Immature natural killer cell (primary cell): ENCODE results near the gene PIGL. TPM values are rescaled to one million over a fixed set of nuclear protein-coding genes. Genes with fewer than 3 reads are reported as not detected.
A peak's percentile ranks its signal among the peaks of the same experiment; 100 is the strongest.

Experiments
- DNase-seq, 3 donors: peaks; one replicate each; pipeline ENCODE4 v3.0.0; 2022; ENCODE audit warnings: mixed read lengths in 1 of 3
- H3K27ac Mint-ChIP-seq, 6 donors: one replicate each; pipeline ENCODE4 v1.8.0; 2020; ENCODE audit warnings: mixed read lengths in 6 of 6, mild to moderate bottlenecking in 5 of 6, inconsistent platforms in 4 of 6, moderate library complexity in 3 of 6
- H3K27me3 Mint-ChIP-seq, 3 donors: one replicate each; pipeline ENCODE4 v1.8.0; 2020 to 2021; ENCODE audit warnings: low read depth in 3 of 3, mild to moderate bottlenecking in 3 of 3, mixed read lengths in 3 of 3, moderate library complexity in 3 of 3, inconsistent platforms in 1 of 3
- H3K36me3 Mint-ChIP-seq, 3 donors: one replicate each; pipeline ENCODE4 v1.8.0; 2020; ENCODE audit warnings: mixed read lengths in 3 of 3, inconsistent platforms in 2 of 3, mild to moderate bottlenecking in 2 of 3
- H3K4me1 Mint-ChIP-seq, 2 donors: one replicate each; pipeline ENCODE4 v1.8.0; 2020; ENCODE audit warnings: inconsistent platforms in 2 of 2, mild to moderate bottlenecking in 2 of 2, mixed read lengths in 2 of 2, moderate library complexity in 1 of 2
- H3K4me3 Mint-ChIP-seq, 5 donors: one replicate each; pipeline ENCODE4 v1.8.0; 2020; ENCODE audit warnings: mild to moderate bottlenecking in 5 of 5, mixed read lengths in 5 of 5, inconsistent platforms in 3 of 5, moderate library complexity in 3 of 5
- H3K9me3 Mint-ChIP-seq, 6 donors: one replicate each; pipeline ENCODE4 v1.8.0; 2020; ENCODE audit warnings: mild to moderate bottlenecking in 6 of 6, mixed read lengths in 6 of 6, inconsistent platforms in 4 of 6, moderate library complexity in 3 of 6
- polyA plus RNA-seq, 3 donors: library from polyadenylated mRNA; unstranded; fragments of 300-500 nt; fragmentation: Illumina TruSeq; gene quantifications; one replicate each; pipeline ENCODE4 v1.2.3, GENCODE V29; 2021

PIGL gene
- polyA plus RNA-seq, 3 donors from 2014 or later, result 4.1 to 12.4 (median 4.4) TPM

DNA sequence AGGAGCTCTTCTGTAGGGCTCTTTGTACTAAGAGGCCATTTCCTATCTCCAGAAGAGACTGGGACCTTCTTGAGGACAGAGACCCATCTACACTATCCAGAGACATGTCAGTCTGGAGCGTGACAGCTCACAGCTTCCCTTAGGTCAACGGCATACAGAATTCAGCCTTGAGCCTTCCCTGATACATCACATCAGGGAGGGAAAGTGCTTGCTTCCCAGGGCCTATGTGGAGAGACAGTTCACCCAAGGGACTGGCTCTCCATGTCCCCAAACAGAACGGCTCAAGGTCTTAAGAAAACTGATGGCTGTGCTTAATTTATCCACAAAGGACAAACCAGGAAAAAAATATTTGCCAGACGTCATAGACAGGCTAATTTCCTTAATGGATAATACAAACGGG lies 128.6 kb downstream of the PIGL start:
- DNase-seq, result no peak
- peaks cover 6 to 23% (median 7%) of the 10 kb centered on the region in 3 donors for H3K36me3 Mint-ChIP-seq
- H3K27me3 Mint-ChIP-seq, result no peaks in the 10 kb centered on the region
- H3K9me3 Mint-ChIP-seq, result no peaks in the 10 kb centered on the region
- no peaks in the 10 kb centered on the region for H3K4me1 Mint-ChIP-seq
- no peak overlapping the region for H3K27ac Mint-ChIP-seq
- no peak overlapping the region for H3K4me3 Mint-ChIP-seq

DNA sequence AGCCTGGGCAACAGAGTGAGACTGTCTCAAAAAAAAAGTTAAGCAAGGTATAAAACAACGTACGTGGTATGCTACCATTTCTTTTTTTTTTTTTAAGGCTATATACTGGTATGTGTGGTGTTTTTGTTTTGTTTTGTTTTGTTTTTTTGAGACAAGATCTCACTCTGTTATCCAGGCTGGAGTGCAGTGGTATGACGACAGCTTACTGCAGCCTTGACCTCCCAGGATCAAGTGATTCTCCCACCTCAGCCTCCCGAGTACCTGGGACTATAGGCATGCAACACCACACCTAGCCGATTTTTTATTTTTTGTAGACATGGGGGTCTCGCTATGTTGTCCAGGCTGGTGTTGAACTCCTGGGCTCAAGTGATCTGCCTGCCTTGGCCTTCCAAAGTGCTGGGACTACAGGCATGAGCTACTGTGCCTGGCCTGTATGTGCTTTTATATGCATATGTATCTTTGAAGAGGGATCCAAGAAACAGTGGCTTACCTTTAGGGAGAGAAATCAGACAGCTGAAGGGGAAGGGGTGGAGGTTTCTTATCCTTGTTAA lies 129.8 kb downstream of the PIGL start:
- peaks cover 6 to 23% (median 7%) of the 10 kb centered on the region in 3 donors for H3K36me3 Mint-ChIP-seq

DNA sequence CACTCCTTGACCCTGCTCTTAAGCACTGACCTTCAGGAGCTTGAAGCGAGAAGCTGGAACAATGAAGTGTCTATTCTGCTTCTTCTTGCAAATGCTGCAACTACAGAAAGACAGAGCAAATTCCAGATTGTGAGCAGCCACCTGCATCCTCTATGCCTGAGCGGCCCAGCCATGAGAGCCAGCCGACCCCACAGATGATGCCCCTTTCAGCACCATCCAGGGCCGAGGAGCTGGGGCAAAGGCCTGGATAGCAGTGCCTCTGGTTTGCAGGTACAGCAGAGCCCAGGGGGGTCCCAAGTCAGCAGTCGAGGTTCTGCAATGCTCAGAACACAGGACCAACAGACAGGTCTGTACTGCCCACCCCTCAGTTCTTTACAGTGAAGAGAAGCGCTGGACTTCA lies 131.6 kb downstream of the PIGL start:
- peaks cover 11 to 17% of the 10 kb centered on the region in 2 donors for H3K4me1 Mint-ChIP-seq
- no peaks in the 10 kb centered on the region for H3K9me3 Mint-ChIP-seq
- DNase-seq, result no peak
- H3K27me3 Mint-ChIP-seq, result peaks cover 0 to under 1% (median 0%) of the 10 kb centered on the region in 3 donors
- H3K36me3 Mint-ChIP-seq, result peaks cover 0 to 14% (median 7%) of the 10 kb centered on the region in 3 donors
- H3K4me3 Mint-ChIP-seq, result no peak overlapping the region
- H3K27ac Mint-ChIP-seq, result no peak overlapping the region

More for the DNA sequence above, 129.8 kb downstream of the PIGL start:
- Mint-ChIP-seq H3K4me1 (peaks cover 2 to 6% of the 10 kb centered on the region in 2 donors), H3K27ac (no peak overlapping the region), H3K27me3 (no peaks in the 10 kb centered on the region), H3K9me3 (no peaks in the 10 kb centered on the region), H3K4me3 (no peak overlapping the region)
- DNase-seq, result no peak

DNA sequence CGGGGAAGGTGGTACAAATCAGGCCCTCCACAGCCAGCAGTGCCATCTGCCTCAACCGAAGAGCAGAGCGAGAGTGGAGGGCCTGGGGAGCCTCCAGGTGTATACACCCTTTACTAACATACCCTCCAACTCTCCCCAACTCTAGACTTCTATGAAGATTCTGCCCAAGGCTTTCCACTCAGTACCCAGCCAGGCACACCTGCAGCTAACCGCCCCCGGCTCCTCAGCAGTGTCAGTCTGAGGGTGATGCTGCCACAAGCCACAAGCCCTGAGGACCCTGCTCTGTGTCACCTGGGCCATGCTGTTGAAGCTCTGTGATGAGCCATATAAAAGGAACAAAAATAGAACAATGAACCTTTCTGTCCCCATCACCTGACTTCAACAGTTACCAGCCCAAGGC lies 132.4 kb downstream of the PIGL start:
- peaks cover 0 to 5% (median 2%) of the 10 kb centered on the region in 3 donors for H3K27me3 Mint-ChIP-seq
- no peak overlapping the region for H3K4me3 Mint-ChIP-seq
- no peak for DNase-seq

DNA sequence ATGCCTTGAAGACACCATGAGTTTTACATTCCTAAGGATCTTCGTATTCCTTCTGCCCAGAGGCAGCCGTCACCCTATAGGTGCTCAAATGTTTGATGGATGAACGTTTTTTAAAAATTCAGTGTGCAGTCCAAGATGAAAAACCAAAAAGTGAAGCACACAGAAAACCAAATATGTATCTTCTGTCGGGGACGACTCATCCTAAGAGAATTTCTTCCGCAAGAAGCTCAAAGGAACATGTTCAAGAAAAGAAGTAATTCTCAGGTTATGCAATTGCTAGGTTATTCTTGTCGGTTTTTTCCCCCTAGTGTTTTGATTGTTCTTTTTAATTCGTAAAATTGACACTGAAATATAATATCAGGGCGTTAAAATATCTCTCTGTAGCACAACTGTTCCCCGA lies 134.8 kb downstream of the PIGL start:
- Mint-ChIP-seq H3K9me3 (no peaks in the 10 kb centered on the region), H3K27me3 (peaks cover 3 to 6% (median 5%) of the 10 kb centered on the region in 3 donors), H3K4me3 (peak overlapping the region; percentile 90 to 96 (median 95)), H3K27ac (peak overlapping the region in 2 of 6 donors; percentile 69 to 78), H3K4me1 (peaks cover 16 to 23% of the 10 kb centered on the region in 2 donors), H3K36me3 (peaks cover 0 to 8% (median 4%) of the 10 kb centered on the region in 3 donors)
- no peak for DNase-seq

More for the DNA sequence above, 132.4 kb downstream of the PIGL start:
- no peaks in the 10 kb centered on the region for H3K9me3 Mint-ChIP-seq
- peaks cover 16 to 23% of the 10 kb centered on the region in 2 donors for H3K4me1 Mint-ChIP-seq
- H3K27ac Mint-ChIP-seq, result peak overlapping the region in 1 of 6 donors; percentile 57
- H3K36me3 Mint-ChIP-seq, result peaks cover 0 to 8% (median 4%) of the 10 kb centered on the region in 3 donors

DNA sequence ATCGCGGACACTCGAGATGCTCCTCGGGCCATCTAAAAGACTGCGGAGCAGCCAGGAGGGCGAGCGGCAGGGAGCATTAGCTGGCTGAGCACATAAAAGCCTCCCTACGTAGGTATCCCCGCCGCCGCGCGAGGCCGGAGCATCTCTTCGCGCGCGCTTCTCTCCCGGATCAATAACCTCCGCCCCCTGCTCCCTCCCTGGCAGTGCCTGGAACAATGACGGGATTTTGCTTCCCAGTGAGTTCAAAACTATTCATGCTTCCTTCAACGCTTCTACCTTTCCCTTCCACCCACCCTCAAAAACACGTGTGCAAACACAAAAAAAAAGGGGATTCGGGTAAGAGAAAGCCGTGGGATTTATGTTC lies 135.3 kb downstream of the PIGL start:
- Mint-ChIP-seq H3K9me3 (no peaks in the 10 kb centered on the region), H3K4me1 (peaks cover 16 to 23% of the 10 kb centered on the region in 2 donors), H3K36me3 (peaks cover 0 to 7% (median 4%) of the 10 kb centered on the region in 3 donors), H3K4me3 (peak overlapping the region; percentile 90 to 96 (median 95)), H3K27ac (peak overlapping the region in 5 of 6 donors; percentile 35 to 80 (median 69)), H3K27me3 (peaks cover 3 to 9% (median 5%) of the 10 kb centered on the region in 3 donors)
- DNase-seq, result peak in 1 of 3 donors; percentile 4

DNA sequence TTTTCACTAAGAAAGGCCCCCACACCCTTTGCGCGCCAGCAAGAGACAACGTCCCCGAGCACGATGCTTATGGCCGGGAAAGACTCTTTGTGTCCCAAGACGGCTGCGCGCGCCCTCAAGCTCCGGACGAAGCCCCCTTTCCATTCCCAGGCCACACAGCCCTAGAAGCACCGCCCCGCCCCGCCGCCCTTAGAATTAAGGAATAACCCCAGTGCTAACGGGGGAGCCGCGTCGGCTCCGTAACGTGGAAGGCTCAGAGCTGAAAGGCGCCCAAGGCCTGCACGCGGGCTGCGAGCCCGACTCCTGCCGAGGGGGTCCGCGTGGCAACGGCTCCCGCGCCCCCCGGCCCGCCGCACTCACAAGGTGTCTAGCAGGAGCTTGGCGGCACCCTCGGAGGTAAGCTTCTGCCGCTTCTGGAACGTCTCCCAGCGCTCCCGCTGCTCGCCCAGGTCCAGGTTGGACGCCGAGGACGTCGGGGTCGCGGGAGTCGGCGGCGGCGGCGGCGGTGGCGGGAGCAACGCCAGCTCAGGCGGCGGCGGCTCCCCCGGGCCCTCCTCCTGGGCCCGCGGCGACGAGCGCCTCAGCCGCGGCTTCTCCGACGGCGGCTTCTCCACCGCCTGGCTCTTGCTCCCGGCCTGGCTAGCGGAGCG lies 135.8 kb downstream of the PIGL start:
- H3K36me3 Mint-ChIP-seq, result peaks cover 0 to 3% (median 0%) of the 10 kb centered on the region in 3 donors
- H3K9me3 Mint-ChIP-seq, result no peaks in the 10 kb centered on the region
- peak in 2 of 3 donors; percentile 30 to 50 for DNase-seq
- H3K4me3 Mint-ChIP-seq, result peak overlapping the region; percentile 90 to 96 (median 95)
- H3K27ac Mint-ChIP-seq, result peak overlapping the region in 5 of 6 donors; percentile 35 to 80 (median 69)
- H3K4me1 Mint-ChIP-seq, result peaks cover 16 to 23% of the 10 kb centered on the region in 2 donors
- peaks cover 3 to 9% (median 5%) of the 10 kb centered on the region in 3 donors for H3K27me3 Mint-ChIP-seq

DNA sequence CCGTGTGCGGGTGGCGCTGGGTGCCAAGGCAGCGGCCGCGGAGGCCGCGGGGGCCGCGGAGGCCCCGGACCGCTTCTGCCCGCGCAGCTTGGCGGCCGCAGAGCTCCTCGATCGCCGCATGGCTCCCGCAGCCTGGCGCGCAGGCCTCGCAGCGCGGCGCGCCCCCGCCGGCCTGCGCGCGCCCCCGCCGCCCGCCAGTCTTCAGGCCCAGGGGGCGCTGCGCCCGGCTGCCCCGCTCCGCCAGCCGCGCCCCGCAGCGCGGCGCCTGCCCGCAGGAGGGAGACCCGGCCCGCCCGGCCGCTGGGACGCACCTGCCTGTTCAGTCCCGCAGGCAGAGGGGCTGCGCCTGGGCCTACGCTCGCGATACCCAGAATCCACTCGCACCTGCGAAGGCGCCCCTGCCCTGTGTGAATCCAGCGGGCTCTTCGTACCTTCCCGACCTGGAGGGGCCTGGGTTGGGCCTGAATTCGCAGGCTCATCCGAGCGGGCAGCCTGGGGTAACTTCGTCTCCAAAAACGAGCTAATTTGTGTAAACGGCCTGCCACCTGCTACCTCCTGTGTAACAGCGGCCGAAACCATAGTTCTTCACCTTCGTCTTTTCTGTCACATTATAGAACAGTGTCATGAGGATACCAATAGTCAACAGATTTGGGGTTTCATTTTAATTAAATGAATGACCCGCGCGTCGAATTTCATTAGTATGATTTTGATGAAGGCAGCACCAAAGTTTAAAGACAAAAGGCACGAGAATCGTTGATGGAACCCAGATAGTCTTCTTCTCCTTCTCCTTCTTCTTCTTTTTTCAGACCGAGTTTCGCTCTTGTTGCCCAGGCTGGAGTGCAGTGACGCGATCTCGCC lies 136.5 kb downstream of the PIGL start, which contains the start of gene CENPV:
Gene CENPV, minus strand, starts transcription at position 153 of the 858 bp plus-strand sequence. Its CDS starts 33 bp downstream, at position 120.
- Mint-ChIP-seq H3K9me3 (no peaks in the 10 kb centered on the region), H3K27me3 (peaks cover 3 to 9% (median 5%) of the 10 kb centered on the region in 3 donors), H3K4me3 (peak within 1 kb of the TSS; percentile 90 to 96 (median 95)), H3K27ac (peak within 1 kb of the TSS; percentile 60 to 80 (median 67)), H3K4me1 (peaks cover 16 to 23% of the 10 kb centered on the region in 2 donors), H3K36me3 (peaks cover 0 to 3% (median 0%) of the 10 kb centered on the region in 3 donors)
- peak; percentile 60 to 64 (median 64) for DNase-seq

DNA sequence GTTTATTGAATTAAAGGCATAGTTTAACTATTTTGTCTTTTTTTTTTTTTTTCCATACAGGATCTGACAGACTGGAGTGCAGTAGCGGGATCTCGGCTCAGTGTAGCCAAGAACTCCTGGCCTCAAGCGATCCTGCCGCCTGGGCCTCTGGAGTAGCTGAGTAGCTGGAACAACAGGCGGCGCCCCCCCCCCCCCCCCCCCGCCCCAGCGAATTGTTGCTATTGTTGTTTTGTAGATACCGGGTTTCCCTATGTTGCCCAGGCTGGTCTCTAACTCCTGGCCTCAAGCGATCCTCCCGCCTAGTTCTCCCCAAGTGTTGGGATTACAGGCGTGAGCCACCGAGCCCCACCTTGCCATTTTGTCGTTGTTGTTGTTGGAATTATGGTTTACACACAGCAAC lies 137.6 kb downstream of the PIGL start:
- H3K9me3 Mint-ChIP-seq, result no peaks in the 10 kb centered on the region
- H3K27ac Mint-ChIP-seq, result peak overlapping the region in 1 of 6 donors; percentile 26
- peaks cover 16 to 23% of the 10 kb centered on the region in 2 donors for H3K4me1 Mint-ChIP-seq
- peaks cover 5 to 9% (median 5%) of the 10 kb centered on the region in 3 donors for H3K27me3 Mint-ChIP-seq
- H3K4me3 Mint-ChIP-seq, result peak overlapping the region; percentile 58 to 91 (median 86)
- no peak for DNase-seq
- no peaks in the 10 kb centered on the region for H3K36me3 Mint-ChIP-seq

DNA sequence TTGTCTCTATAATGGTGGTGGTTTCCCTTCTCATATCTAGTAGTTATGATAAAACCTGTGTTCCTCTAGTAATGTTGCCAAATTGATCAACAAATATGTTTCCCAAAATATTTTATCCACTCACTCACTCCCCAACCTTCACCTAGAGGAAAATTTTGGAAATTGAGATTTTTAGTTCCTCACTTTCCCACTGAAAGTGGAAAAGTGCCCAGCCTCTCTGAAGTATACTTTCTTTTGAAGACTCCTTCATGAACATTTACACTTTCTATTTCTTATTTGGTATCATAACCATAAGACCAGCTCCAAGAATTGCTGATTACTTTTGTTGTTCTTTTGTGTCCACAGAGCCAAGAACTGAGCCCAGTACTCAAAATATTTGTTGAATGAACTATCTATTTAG lies 141.4 kb downstream of the PIGL start:
- Mint-ChIP-seq H3K27ac (no peak overlapping the region), H3K27me3 (peaks cover 5 to 9% (median 5%) of the 10 kb centered on the region in 3 donors), H3K36me3 (no peaks in the 10 kb centered on the region), H3K9me3 (no peaks in the 10 kb centered on the region), H3K4me3 (no peak overlapping the region), H3K4me1 (peaks cover 5 to 7% of the 10 kb centered on the region in 2 donors)
- no peak for DNase-seq

DNA sequence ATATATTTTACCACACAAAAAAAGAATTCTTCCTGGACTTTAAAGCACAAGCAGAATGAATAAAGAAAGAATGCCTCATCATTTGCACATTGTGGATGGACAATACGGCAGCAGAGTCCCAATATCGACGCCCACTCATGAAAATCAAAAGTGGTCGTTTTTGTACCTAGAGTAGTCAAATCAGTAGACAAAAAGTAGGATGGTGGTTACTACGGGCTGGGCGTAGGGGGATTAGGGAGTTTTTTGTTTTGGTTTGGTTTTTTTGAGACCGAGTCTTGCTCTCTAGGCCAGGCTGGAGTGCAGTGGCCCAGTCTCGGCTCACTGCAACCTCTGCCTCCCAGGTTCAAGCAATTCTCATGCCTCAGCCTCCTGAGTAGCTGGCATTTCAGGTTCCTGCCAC lies 144.9 kb downstream of the PIGL start:
- no peak for DNase-seq
- Mint-ChIP-seq H3K36me3 (no peaks in the 10 kb centered on the region), H3K27me3 (peaks cover 0 to 3% (median 2%) of the 10 kb centered on the region in 3 donors), H3K4me3 (no peak overlapping the region), H3K27ac (no peak overlapping the region), H3K9me3 (no peaks in the 10 kb centered on the region), H3K4me1 (peaks cover 0 to 3% of the 10 kb centered on the region in 2 donors)

DNA sequence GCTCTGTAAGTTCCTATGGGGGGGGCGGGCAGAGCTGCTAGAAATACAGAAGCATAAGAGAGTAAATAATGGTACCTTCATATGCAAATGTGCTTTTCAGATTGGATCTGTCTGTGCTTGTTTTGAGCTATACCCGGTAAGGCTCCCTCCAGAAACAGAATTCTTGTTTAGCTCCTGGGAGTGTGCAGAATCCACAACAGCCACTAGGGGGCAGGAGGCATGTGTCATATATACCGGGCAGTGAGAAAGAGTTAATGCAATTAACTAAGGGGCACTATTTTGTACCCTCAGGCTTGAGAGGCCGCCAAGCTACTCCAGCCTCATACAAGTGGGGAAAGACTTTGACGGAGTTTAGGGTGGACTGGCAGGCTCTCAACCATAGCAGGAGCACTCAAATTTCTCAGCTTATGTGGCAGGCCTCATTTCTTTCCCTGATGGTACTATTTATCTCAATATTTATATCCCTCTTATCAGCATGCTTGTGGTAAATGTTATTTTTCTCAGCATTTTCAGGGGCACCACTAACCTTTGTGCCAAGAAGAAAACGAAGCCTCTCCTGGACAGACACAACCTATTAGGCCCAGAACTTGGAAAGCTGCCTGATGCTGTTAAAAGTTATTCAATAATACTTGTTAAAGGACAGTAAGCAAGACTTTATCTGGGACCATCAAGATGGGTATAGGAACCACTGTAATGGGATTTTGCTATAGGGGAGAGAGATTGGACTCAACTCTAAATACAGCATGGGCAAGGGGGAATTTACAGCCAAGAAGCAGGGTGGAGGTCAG lies 146.9 kb downstream of the PIGL start:
- Mint-ChIP-seq H3K27ac (peak overlapping the region in 1 of 6 donors; percentile 65), H3K4me3 (no peak overlapping the region), H3K36me3 (no peaks in the 10 kb centered on the region), H3K9me3 (no peaks in the 10 kb centered on the region), H3K4me1 (peaks cover 0 to 3% of the 10 kb centered on the region in 2 donors), H3K27me3 (peaks cover 0 to 2% (median 0%) of the 10 kb centered on the region in 3 donors)
- DNase-seq, result peak; percentile 58 to 64 (median 61)

DNA sequence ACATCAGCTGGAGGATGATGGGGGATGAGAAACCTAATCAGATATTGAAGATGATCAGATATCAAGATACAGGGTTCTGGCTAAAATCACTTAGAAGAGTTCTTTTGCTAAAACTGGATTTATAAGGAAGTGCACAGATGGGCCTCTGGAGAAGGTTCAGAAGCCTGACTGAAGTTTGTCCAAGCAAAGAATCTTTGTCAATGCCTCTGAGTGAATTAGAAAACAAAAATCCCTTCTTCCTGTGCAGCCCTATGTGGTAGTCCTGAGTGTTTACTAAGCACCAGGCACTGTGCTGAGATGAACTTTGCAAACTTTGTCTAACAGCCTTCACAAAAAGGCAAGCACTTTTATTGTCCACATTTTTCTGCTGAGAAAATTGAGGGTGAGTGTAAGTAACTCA lies 147.6 kb downstream of the PIGL start:
- H3K4me3 Mint-ChIP-seq, result no peak overlapping the region
- H3K4me1 Mint-ChIP-seq, result peaks cover 0 to 3% of the 10 kb centered on the region in 2 donors
- no peaks in the 10 kb centered on the region for H3K9me3 Mint-ChIP-seq
- H3K27ac Mint-ChIP-seq, result no peak overlapping the region
- no peaks in the 10 kb centered on the region for H3K27me3 Mint-ChIP-seq
- no peak for DNase-seq
- H3K36me3 Mint-ChIP-seq, result no peaks in the 10 kb centered on the region
